Measurements from ENCODE around the gene PEX3. TPM values are rescaled to one million over a fixed set of nuclear protein-coding genes. Genes with fewer than 3 reads are reported as not detected.

Gene PEX3, protein sequence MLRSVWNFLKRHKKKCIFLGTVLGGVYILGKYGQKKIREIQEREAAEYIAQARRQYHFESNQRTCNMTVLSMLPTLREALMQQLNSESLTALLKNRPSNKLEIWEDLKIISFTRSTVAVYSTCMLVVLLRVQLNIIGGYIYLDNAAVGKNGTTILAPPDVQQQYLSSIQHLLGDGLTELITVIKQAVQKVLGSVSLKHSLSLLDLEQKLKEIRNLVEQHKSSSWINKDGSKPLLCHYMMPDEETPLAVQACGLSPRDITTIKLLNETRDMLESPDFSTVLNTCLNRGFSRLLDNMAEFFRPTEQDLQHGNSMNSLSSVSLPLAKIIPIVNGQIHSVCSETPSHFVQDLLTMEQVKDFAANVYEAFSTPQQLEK
- total RNA-seq (2022), result 13.6 and 16.0 TPM in 2 replicates
- percentile 61 among the genes with signal in this experiment for Bru-seq, nascent RNA
- BruChase-seq, experiment 1, labeled RNA remaining after a 6-hour chase, result percentile 54 among the genes with signal in this experiment
- BruChase-seq, experiment 2, labeled RNA remaining after a 2-hour chase, result percentile 59 among the genes with signal in this experiment
- long read RNA-seq, transcript PEX3-201 (12 exons, 1,969 nt), result major isoform, 31 of 34 reads
- long read RNA-seq, partial matches to known transcripts, result 0 of 34 reads
- long read RNA-seq, other reads (novel, unspliced or antisense), result 3 of 34 reads

DNA sequence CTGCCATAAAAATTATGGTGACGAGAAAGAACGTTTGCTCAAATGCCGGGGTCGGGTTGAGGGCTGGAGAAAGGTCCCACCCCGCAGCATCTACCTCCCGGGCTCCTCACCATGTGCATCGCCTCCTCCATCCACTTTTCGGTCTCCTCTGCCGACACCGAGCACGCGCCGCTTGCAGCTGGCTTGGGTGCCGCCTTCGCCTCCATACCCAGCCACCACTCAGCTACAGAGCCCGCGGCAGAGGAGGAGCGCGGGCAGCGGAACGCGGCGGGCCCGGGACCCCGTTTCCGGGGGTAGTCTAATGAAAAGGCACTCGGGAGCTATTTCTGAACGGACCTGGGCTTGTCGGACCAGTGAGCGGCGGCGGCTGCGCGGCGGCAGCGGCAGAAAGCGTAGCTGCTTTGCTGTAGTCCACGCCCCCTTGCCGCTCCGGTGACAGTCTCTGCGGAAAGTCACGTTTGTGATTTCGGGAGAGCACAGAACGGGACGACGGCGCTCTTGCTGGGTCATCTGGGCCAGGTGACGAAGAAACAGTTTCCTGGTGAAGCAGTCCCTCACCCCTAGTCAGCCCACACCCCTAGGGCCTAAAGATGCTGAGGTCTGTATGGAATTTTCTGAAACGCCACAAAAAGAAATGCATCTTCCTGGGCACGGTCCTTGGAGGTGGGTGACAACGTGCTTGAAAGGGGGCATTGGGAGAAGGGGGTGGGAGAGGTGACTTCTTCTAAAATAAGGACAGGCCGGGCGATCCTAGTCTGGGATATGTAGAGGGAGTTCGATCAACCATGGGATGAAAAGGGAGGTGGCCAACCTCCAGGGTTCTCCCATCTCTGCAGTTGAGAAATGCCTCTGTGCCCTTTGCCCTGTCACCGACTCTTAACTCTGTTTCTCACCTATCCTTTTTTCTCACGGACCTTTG lies at the start of gene PEX3, which contains the start of gene ADAT2:
PEX3 (plus strand) TSS at position 353 of the 919 bp plus-strand sequence; CDS start at position 591, 238 bp downstream.
ADAT2 (minus strand) TSS at position 243 of the 919 bp plus-strand sequence; CDS start at position 206, 37 bp downstream.
- peak within 1 kb of the TSS; percentile 94 for H3K27ac Mint-ChIP-seq (ENCODE audit: unreplicated experiment)
- H3K4me3 Mint-ChIP-seq (ENCODE audit: low read depth, unreplicated experiment), result peak within 1 kb of the TSS; percentile 98
- peaks cover 8% of the 10 kb centered on the region for H3K4me1 Mint-ChIP-seq (ENCODE audit: low read depth, unreplicated experiment)
- TSS peak; percentile 48 for BruUV-seq (replicated peaks)
- peak; percentile 89 for DNase-seq
- no peaks in the 10 kb centered on the region for H3K9me3 Mint-ChIP-seq (ENCODE audit: low read depth, unreplicated experiment)
- CTCF ChIA-PET, result no interaction called here
- intact Hi-C loops (cut with micrococcal nuclease; ENCODE audit: unreplicated experiment), result no loop called here
- peaks cover 17% of the 10 kb centered on the region for H3K36me3 Mint-ChIP-seq (ENCODE audit: insufficient read depth, unreplicated experiment)
- H3K27me3 Mint-ChIP-seq (ENCODE audit: unreplicated experiment), result no peaks in the 10 kb centered on the region
- TF ChIP-seq, protein P1, sequence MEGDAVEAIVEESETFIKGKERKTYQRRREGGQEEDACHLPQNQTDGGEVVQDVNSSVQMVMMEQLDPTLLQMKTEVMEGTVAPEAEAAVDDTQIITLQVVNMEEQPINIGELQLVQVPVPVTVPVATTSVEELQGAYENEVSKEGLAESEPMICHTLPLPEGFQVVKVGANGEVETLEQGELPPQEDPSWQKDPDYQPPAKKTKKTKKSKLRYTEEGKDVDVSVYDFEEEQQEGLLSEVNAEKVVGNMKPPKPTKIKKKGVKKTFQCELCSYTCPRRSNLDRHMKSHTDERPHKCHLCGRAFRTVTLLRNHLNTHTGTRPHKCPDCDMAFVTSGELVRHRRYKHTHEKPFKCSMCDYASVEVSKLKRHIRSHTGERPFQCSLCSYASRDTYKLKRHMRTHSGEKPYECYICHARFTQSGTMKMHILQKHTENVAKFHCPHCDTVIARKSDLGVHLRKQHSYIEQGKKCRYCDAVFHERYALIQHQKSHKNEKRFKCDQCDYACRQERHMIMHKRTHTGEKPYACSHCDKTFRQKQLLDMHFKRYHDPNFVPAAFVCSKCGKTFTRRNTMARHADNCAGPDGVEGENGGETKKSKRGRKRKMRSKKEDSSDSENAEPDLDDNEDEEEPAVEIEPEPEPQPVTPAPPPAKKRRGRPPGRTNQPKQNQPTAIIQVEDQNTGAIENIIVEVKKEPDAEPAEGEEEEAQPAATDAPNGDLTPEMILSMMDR (IDR thresholded peaks at IDR 0.05; ENCODE audit: unreplicated experiment), result no peak

DNA sequence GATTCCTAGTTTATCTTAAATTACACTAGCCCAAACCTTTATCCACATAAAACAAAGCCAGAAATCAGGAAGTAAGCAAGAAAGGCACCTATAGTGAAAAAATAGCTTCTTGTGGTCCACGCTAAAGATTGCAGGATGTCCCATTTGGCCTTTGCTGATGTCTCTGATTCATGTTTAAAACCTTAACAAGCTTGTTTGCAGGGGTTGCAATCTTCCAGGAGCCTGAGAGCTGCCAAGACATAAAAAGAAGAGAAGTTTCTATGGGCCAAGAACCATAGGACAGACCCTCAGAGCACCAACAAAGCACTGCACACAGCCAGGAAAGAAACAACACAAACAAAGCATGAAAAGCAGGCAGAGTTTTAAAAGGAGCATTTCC lies 49.5 kb upstream of the PEX3 start:
- Mint-ChIP-seq H3K9me3 (ENCODE audit: low read depth, unreplicated experiment) (no peaks in the 10 kb centered on the region), H3K27ac (ENCODE audit: unreplicated experiment) (no peak overlapping the region), H3K4me1 (ENCODE audit: low read depth, unreplicated experiment) (peaks cover 52% of the 10 kb centered on the region), H3K27me3 (ENCODE audit: unreplicated experiment) (no peaks in the 10 kb centered on the region), H3K36me3 (ENCODE audit: insufficient read depth, unreplicated experiment) (peaks cover 6% of the 10 kb centered on the region), H3K4me3 (ENCODE audit: low read depth, unreplicated experiment) (no peak overlapping the region)
- CTCF ChIA-PET, result interaction anchor here (0.7 kb wide), 1 partner anchor 24 kb away, joined by 4 read pairs; no protein-coding TSS in a partner anchor
- no TSS peak for BruUV-seq (replicated peaks)
- no peak for DNase-seq
- TF ChIP-seq, protein P1 (IDR thresholded peaks at IDR 0.05; ENCODE audit: unreplicated experiment), result no peak
- intact Hi-C loops (cut with micrococcal nuclease; ENCODE audit: unreplicated experiment), result no loop called here

DNA sequence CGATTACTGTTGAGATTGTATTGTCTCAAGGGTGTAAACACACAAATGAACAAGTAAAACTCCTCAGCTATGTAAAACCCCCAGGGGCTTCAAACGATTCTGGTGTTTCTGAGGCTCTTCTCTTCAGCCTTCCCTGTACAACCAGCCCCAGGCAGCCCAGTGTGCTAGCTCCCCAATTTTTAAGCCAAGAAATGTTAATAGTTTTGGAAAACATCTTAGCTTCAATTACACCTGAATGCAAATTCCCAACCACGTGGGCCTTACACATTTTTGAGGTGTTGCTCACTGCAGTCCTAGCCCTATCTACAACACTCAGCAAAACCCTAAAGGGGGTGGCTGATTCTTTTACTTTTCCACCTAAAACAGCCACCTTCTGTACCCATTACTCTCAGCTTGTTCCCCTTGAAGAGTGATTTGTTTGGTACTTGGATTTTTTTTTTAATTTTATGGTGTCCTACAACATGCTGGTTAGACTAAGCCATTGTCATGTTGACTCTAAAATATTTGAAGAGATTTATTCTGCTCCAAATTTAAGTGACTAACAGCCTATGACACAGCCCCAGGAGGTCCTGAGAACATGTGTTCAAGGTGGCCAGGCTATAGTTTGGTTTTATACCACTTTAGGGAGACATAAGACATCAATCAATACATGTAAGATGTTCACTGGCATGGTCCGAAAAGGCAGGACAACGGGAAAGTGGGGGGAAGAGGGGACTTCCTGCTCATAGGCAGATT lies 48.8 kb upstream of the PEX3 start:
- H3K4me3 Mint-ChIP-seq (ENCODE audit: low read depth, unreplicated experiment), result no peak overlapping the region
- no peak for DNase-seq
- no peaks in the 10 kb centered on the region for H3K27me3 Mint-ChIP-seq (ENCODE audit: unreplicated experiment)
- no peaks in the 10 kb centered on the region for H3K9me3 Mint-ChIP-seq (ENCODE audit: low read depth, unreplicated experiment)
- intact Hi-C loops (cut with micrococcal nuclease; ENCODE audit: unreplicated experiment), result no loop called here
- TF ChIP-seq, protein P1 (IDR thresholded peaks at IDR 0.05; ENCODE audit: unreplicated experiment), result no peak
- peaks cover 44% of the 10 kb centered on the region for H3K4me1 Mint-ChIP-seq (ENCODE audit: low read depth, unreplicated experiment)
- CTCF ChIA-PET, result no interaction called here
- BruUV-seq (replicated peaks), result no TSS peak
- H3K27ac Mint-ChIP-seq (ENCODE audit: unreplicated experiment), result no peak overlapping the region
- H3K36me3 Mint-ChIP-seq (ENCODE audit: insufficient read depth, unreplicated experiment), result peaks cover 6% of the 10 kb centered on the region

Measured in Calu3 (cell line).